SW480 (cell line): ENCODE results near the gene RELL2.

Source experiments
- DNase-seq: peaks from one replicate; pipeline ENCODE4 v3.0.0-alpha.2; 2016; ENCODE audit warnings: low spot score

The RELL2 gene

GRCh38 chr5:141618804-141619554, 17.8 kb upstream of the RELL2 start, which contains the start of gene DIAPH1:
Gene DIAPH1 (minus strand): TSS chr5:141619000. CDS start chr5:141618914, 86 bp downstream.
- peak; percentile 98 for DNase-seq

- no peak for DNase-seq
Measured at GRCh38 chr5:141623186-141623585, 13.6 kb upstream of the RELL2 start.

DNA sequence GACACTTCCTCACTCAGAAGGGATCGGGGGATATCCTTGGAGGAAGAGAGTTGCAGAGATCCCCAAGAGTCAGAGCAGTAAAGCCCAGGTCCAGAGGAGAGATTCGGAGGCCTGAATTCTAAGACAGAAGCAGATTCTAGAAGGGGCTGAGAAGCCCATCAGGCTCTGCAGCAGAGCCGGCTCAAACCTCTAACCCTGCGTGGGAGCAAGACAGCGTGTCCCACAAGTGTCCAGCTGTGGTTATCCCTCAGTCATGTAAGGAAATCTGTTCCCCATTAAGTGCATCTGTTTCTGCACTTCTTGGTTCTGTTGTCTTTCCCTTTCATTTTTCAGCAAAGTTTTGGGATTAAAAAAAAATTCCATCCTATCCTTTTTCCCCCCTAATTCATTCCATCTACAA, 13.2 kb upstream of the RELL2 start:
- no peak for DNase-seq

- no peak for DNase-seq
Measured at GRCh38 chr5:141628175-141628788, 8.5 kb upstream of the RELL2 start.

- no peak for DNase-seq
Measured at GRCh38 chr5:141630570-141631140, 6.1 kb upstream of the RELL2 start.

- no peak for DNase-seq
Measured at GRCh38 chr5:141632650-141633049, 4.1 kb upstream of the RELL2 start.

DNA sequence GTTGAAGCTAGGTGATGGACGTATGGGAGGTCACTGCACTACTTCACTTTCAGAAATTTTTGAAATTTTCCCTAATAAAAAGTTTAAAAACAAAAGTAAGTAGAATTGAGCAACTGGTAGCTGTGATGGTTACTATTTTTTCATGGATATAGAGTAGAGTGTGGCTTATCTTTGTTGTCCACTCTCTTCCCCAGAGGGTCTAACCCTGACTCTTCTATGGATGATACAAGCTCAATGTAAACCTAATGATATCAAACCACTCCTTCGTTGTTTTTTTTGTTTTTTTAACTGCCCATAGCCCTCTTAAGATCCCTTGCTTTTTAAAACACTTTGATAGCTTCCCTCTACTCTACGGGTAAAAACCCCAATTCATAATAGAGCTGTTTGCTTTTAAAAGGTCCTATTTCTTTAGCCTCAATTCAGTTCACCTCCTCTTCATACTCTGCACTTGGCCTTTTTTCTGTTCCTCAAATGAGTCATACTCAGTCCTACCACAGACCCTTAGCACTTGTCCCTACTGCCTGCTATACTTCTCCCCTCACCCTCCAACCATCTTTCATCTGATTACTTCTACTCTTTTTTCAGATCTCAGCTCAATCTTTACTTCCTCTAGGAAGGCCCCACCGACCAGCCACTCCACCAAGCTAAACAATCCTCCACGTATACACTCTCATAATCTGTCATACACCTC, 2.8 kb upstream of the RELL2 start:
- DNase-seq, result no peak

GRCh38 chr5:141634720-141635119, 2.1 kb upstream of the RELL2 start:
- DNase-seq, result no peak

- DNase-seq, result no peak
Measured at GRCh38 chr5:141635646-141636045, 1.2 kb upstream of the RELL2 start.

GRCh38 chr5:141636106-141636412, 738 bp upstream of the RELL2 start:
- DNase-seq, result no peak

GRCh38 chr5:141637123-141637766, 448 bp downstream of the RELL2 start:
- no peak for DNase-seq

- DNase-seq, result peak; percentile 62
Measured at GRCh38 chr5:141637767-141638419, 1.1 kb downstream of the RELL2 start.

- no peak for DNase-seq
Measured at GRCh38 chr5:141638771-141639170, 2.0 kb downstream of the RELL2 start.

DNA sequence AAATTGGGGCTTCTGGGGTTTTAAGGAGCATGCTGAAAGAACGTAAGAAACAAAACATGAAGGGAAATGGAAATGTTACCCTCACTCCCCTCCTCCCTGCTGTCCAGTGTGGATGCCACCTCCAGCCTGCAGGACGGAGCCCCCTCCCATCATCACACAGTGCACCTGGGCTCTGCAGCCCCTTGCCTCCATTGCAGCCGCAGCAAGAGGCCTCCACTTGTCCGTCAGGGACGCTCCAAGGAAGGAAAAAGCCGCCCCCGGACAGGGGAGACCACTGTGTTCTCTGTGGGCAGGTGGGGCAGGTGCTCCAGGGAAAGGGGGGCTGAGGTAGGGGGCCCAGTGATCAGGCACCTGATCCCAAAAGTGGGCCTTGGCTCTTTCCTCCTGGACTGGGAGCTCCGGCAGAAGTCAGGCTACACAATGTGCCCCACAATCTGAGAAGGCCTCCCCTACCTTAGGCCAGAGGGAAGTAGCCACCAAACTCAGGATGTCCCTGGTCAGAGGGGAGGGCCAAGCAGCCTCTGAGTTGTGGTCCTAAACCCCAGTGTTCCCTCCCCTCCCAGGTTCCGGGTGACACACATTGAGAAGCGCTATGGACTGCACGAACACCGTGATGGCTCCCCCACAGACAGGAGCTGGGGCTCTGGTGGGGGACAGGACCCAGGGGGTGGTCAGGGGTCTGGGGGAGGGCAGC, 2.7 kb downstream of the RELL2 start:
- DNase-seq, result no peak

- no peak for DNase-seq
Measured at GRCh38 chr5:141640051-141640415, 3.2 kb downstream of the RELL2 start.

DNA sequence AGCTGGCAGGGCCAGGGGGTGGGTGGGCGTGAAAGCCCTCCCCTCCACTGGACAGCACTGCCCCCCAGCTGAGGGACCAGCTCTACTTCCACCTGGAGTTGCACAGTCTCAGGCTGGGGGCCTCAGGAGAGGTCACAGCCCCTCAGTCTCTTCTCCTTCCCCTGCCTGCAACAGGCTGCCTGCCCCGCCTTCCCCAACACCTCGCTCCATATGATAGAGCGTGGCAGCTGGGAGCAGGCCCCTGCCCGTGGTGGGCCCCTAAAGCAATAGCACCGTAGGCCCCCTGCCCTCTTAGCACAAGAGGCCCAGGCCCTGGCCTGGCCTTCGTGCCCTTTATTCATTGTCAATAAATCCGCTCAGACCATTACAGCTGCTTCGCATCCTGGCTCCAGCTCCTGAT, 3.9 kb downstream of the RELL2 start:
- no peak for DNase-seq

GRCh38 chr5:141641634-141642267, 5.0 kb downstream of the RELL2 start:
- DNase-seq, result peak; percentile 75

DNA sequence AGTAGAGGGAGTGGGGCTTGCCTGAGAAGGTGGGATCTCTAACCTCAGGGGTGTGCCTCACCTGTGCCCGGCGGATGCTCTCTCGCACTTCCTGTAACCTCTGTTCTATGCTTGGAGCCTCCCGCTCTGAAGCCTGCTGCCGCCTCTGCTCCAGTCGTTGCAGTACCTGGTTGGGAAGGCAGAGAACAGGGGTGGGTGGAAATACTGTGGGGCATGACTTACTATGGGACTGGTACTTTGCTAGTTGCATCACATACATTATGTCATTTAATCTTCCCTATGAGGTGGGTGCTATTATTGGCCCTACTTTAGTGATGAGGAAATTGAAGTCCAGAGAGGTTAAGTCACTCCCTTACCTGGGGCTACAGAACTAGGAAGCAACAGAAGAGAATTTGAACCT, 9.2 kb downstream of the RELL2 start:
- no peak for DNase-seq

DNA sequence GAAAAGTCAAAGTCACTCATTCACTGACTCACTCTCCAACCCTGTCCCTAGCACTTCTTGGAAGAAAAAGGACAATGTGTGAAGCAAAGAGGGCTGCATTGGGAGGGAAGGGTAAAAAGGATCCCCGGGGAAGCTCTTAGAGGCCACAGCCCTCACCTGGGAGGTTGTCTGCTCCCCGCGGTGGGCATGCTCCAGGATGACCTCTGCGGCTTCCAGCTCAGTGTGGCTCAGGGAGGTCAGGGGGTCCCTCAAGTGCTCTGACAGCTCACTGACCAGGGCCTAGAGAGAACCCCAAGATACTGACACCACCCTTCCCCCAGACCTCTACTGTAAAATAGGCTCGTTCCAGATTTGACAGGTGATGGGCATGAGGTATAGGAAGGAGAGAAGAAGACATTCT, 10.4 kb downstream of the RELL2 start:
- DNase-seq, result no peak

DNA sequence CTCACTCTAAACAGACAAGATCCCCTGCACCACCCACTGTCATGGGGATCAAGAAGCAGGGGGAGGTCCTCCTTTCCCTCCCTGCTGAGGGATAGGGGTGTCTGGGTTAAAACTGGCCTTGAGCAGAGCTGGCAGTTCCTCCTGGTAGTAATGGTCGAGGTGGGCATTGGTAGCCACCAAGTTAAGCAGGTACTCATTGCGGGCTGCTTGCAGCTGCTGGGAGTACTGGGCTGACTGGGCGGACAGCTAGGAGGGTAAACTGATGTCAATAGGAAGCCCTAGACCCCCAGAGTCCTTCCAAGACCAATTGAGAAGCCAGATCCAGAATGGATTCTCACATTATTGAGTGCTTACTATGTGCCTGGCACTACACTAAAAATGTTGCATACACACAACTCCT, 11.1 kb downstream of the RELL2 start:
- no peak for DNase-seq
